Astrocyte (in vitro differentiated cells and primary cell): ENCODE results near the gene WIPF2. TPM values are rescaled to one million over a fixed set of nuclear protein-coding genes. Genes with fewer than 3 reads are reported as not detected.

Experiments
- DNase-seq: peaks from one replicate; pipeline ENCODE4 v3.0.0-alpha.2; 2010; ENCODE audit warnings: low read depth
- FAIRE-seq: peaks from 2 replicates; lab custom pipeline; 2011; peaks lifted over from hg19 to GRCh38; lab: Jason Lieb, UNC
- H2AFZ ChIP-seq: 2 replicates; pipeline ENCODE4 v1.6.0; 2012; ENCODE audit warnings: low read depth, low read length, inconsistent platforms
- H3K27ac ChIP-seq: 2 replicates; pipeline ENCODE4 v1.5.1; 2011; ENCODE audit warnings: low read depth, low read length, inconsistent platforms
- H3K27me3 ChIP-seq: 2 replicates; pipeline ENCODE4 v1.6.0; 2011; ENCODE audit warnings: low read length, inconsistent platforms; ENCODE audit not compliant: insufficient read depth
- H3K36me3 ChIP-seq: 2 replicates; pipeline ENCODE4 v1.5.1; 2011; ENCODE audit warnings: low read length, inconsistent platforms; ENCODE audit not compliant: insufficient read depth
- H3K4me1 ChIP-seq: 2 replicates; pipeline ENCODE4 v1.5.1; 2011; ENCODE audit warnings: low read length, inconsistent platforms; ENCODE audit not compliant: insufficient read depth
- H3K4me2 ChIP-seq: 2 replicates; pipeline ENCODE4 v1.6.0; 2012; ENCODE audit warnings: low read length, inconsistent platforms
- H3K4me3 ChIP-seq: 2 replicates; pipeline ENCODE4 v1.5.1; 2011; ENCODE audit warnings: low read depth, mild to moderate bottlenecking, low read length, inconsistent platforms; ENCODE audit not compliant: insufficient read depth
- H3K79me2 ChIP-seq: 2 replicates; pipeline ENCODE4 v1.6.0; 2012; ENCODE audit warnings: mild to moderate bottlenecking, low read length, inconsistent platforms; ENCODE audit not compliant: insufficient read depth
- H3K9ac ChIP-seq: 2 replicates; pipeline ENCODE4 v1.6.0; 2012; ENCODE audit warnings: mild to moderate bottlenecking, low read length, inconsistent platforms
- H3K9me3 ChIP-seq: 2 replicates; pipeline ENCODE4 v1.5.1; 2012; ENCODE audit warnings: low read depth, mild to moderate bottlenecking, low read length, inconsistent platforms; ENCODE audit not compliant: insufficient read depth
- H4K20me1 ChIP-seq: 2 replicates; pipeline ENCODE4 v1.6.0; 2012; ENCODE audit warnings: low read length, inconsistent platforms; ENCODE audit not compliant: insufficient read depth
- H3K27ac Mint-ChIP-seq: one replicate; pipeline ENCODE4 v1.8.0; 2021; ENCODE audit warnings: mild to moderate bottlenecking, mixed read lengths; ENCODE audit not compliant: unreplicated experiment
- H3K27me3 Mint-ChIP-seq: one replicate; pipeline ENCODE4 v1.8.0; 2021; ENCODE audit warnings: low read depth, mixed read lengths; ENCODE audit not compliant: unreplicated experiment
- H3K36me3 Mint-ChIP-seq: one replicate; pipeline ENCODE4 v1.8.0; 2021; ENCODE audit warnings: low read depth, mixed read lengths; ENCODE audit not compliant: unreplicated experiment
- H3K4me1 Mint-ChIP-seq: one replicate; pipeline ENCODE4 v1.8.0; 2021; ENCODE audit warnings: low read depth, mixed read lengths; ENCODE audit not compliant: unreplicated experiment
- H3K4me3 Mint-ChIP-seq: one replicate; pipeline ENCODE4 v1.8.0; 2021; ENCODE audit warnings: mild to moderate bottlenecking, moderate library complexity, mixed read lengths; ENCODE audit not compliant: unreplicated experiment
- H3K9me3 Mint-ChIP-seq: one replicate; pipeline ENCODE4 v1.8.0; 2021; ENCODE audit warnings: mild to moderate bottlenecking, mixed read lengths; ENCODE audit not compliant: unreplicated experiment
- EZH2 ChIP-seq: IDR thresholded peaks from 2 replicates; pipeline ENCODE4 v1.6.1; 2012; ENCODE audit warnings: mild to moderate bottlenecking, low read length, inconsistent platforms; ENCODE audit not compliant: insufficient read depth
- total RNA-seq: library from RNA; stranded (reverse); gene quantifications from 2 replicates; pipeline ENCODE4 v1.2.1, GENCODE V29; 2021
- TF ChIP-seq, protein P1 (sequence below): IDR thresholded peaks from 2 replicates; pipeline ENCODE4 v1.5.1; 2011; ENCODE audit warnings: low read depth, mild to moderate bottlenecking, inconsistent platforms, low read length, moderate library complexity; ENCODE audit not compliant: insufficient read depth

WIPF2 gene
- total RNA-seq, 1 donor from 2014 or later: 30.7 TPM

DNA sequence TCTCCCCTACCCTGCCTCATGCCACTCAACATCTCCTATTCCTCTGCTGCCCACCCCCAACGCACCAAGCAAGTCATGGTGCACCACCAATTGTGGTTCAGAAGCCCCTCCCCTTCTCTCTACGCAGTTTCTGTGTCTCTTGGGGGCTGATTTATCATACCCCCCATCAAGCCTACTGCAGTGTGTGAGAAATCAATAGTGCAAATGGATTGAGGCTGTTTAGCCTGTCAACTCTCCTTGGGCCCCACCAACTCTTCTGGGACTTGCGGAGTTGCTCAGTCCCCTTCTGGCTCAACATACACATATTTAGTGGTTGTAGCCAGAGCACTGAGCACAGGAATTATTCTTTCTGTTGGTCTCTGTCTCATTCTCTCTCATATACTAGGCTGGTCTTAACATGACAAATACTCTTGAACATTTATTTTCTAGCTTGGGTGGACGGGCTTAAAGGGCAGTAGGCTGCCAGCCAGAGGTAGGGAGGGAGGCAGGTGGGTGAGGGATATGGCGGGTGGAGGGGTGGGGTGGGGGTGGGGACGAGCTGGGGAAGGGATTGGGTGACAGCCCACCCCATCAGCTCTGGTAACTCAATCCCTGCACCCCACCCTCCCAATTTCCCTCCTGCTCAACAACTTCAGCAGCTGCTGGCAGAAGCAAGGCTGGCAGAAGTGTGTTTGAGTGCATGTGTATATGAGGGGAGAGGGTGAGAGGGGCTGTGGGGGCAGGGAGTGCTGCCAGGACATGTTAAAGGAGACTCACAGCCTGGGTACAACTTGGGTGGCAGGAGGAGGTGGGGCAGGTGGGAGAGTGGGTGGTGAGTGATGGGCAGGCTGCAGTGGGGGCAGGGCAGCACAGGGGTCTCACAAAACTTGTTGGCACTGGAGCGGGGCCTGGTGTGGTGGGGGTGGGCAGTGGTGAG, 94.8 kb downstream of the WIPF2 start:
- Mint-ChIP-seq H3K27ac (peak overlapping the region; percentile 94), H3K9me3 (no peaks in the 10 kb centered on the region), H3K27me3 (no peaks in the 10 kb centered on the region), H3K36me3 (peaks cover 2% of the 10 kb centered on the region), H3K4me3 (peak overlapping the region; percentile 43), H3K4me1 (peaks cover 49% of the 10 kb centered on the region)
- Histone ChIP-seq H3K9ac (no peak overlapping the region), H2AFZ (no peak overlapping the region), H3K4me1 (peaks cover 75% of the 10 kb centered on the region), H3K4me3 (no peak overlapping the region), H3K27ac (no peak overlapping the region), H4K20me1 (peaks cover 3% of the 10 kb centered on the region), H3K4me2 (peak overlapping the region; percentile 72), H3K9me3 (no peaks in the 10 kb centered on the region), H3K27me3 (no peaks in the 10 kb centered on the region), H3K36me3 (no peaks in the 10 kb centered on the region), H3K79me2 (peaks cover 8% of the 10 kb centered on the region)
- FAIRE-seq: no peak
- TF ChIP-seq EZH2: no peak
- TF ChIP-seq, protein P1, sequence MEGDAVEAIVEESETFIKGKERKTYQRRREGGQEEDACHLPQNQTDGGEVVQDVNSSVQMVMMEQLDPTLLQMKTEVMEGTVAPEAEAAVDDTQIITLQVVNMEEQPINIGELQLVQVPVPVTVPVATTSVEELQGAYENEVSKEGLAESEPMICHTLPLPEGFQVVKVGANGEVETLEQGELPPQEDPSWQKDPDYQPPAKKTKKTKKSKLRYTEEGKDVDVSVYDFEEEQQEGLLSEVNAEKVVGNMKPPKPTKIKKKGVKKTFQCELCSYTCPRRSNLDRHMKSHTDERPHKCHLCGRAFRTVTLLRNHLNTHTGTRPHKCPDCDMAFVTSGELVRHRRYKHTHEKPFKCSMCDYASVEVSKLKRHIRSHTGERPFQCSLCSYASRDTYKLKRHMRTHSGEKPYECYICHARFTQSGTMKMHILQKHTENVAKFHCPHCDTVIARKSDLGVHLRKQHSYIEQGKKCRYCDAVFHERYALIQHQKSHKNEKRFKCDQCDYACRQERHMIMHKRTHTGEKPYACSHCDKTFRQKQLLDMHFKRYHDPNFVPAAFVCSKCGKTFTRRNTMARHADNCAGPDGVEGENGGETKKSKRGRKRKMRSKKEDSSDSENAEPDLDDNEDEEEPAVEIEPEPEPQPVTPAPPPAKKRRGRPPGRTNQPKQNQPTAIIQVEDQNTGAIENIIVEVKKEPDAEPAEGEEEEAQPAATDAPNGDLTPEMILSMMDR: no peak
- no peak for DNase-seq

DNA sequence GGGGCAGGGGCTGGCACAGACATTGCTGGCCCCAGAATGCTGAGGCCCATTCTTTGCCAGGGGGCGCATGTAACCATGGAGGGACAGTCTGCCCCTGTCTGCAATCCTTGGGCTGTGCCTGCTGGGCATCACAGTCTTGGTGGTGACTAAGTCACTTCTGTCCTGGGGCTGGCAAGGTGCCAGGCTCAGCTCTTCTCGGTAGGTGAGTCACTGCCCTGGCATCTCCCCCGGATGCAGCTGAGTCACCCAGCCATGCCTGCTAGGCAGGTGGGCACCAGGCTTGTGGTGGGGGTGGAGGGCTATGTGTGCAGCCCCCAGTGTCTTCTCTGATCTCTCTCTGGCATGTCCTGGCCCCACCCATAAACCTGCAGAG, 95.5 kb downstream of the WIPF2 start:
- TF ChIP-seq EZH2: no peak
- TF ChIP-seq, protein P1: no peak
- no peak overlapping the region for H3K9ac ChIP-seq
- Mint-ChIP-seq H3K36me3 (peaks cover 2% of the 10 kb centered on the region), H3K27me3 (no peaks in the 10 kb centered on the region), H3K27ac (peak overlapping the region; percentile 94), H3K4me3 (peak overlapping the region; percentile 68), H3K9me3 (no peaks in the 10 kb centered on the region), H3K4me1 (peaks cover 49% of the 10 kb centered on the region)
- peak overlapping the region; percentile 72 for H3K4me2 ChIP-seq
- no peak overlapping the region for H3K4me3 ChIP-seq
- FAIRE-seq: peak; percentile 34
- DNase-seq: peak; percentile 80
- H3K36me3 ChIP-seq: no peaks in the 10 kb centered on the region
- no peak overlapping the region for H2AFZ ChIP-seq
- no peak overlapping the region for H3K27ac ChIP-seq
- peaks cover 72% of the 10 kb centered on the region for H3K4me1 ChIP-seq
- no peaks in the 10 kb centered on the region for H3K27me3 ChIP-seq
- H3K79me2 ChIP-seq: peaks cover 14% of the 10 kb centered on the region
- no peaks in the 10 kb centered on the region for H3K9me3 ChIP-seq
- peaks cover 7% of the 10 kb centered on the region for H4K20me1 ChIP-seq

DNA sequence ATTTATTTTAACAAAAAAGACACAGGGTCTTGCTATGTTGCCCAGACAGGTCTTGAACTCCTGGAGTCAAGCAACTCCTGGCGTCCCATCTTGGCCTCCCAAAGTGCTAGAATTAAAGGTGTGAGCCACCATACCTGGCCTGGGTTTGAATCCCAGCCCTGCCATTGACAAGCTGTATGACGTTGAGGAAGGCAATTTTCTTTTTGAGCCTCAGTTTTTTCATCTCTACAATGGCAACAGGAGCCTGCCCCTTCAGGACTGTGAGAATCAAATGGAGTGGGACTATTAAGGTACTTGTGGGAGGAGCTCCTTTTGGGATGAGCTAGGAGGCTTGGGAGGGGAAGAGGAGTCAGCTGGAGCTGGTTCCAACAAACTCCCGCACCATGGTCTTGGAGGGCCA, 96.1 kb downstream of the WIPF2 start:
- Mint-ChIP-seq H3K27ac (peak overlapping the region; percentile 50), H3K27me3 (no peaks in the 10 kb centered on the region), H3K4me3 (no peak overlapping the region), H3K36me3 (peaks cover 2% of the 10 kb centered on the region), H3K4me1 (peaks cover 51% of the 10 kb centered on the region), H3K9me3 (no peaks in the 10 kb centered on the region)
- H3K9ac ChIP-seq: no peak overlapping the region
- H3K4me2 ChIP-seq: peak overlapping the region; percentile 12
- no peak for FAIRE-seq
- H3K4me3 ChIP-seq: no peak overlapping the region
- H3K36me3 ChIP-seq: no peaks in the 10 kb centered on the region
- H2AFZ ChIP-seq: no peak overlapping the region
- no peak for DNase-seq
- H3K79me2 ChIP-seq: peaks cover 21% of the 10 kb centered on the region
- peaks cover 76% of the 10 kb centered on the region for H3K4me1 ChIP-seq
- H4K20me1 ChIP-seq: peaks cover 13% of the 10 kb centered on the region
- no peaks in the 10 kb centered on the region for H3K27me3 ChIP-seq
- H3K9me3 ChIP-seq: no peaks in the 10 kb centered on the region
- no peak overlapping the region for H3K27ac ChIP-seq
- TF ChIP-seq, protein P1: no peak
- TF ChIP-seq EZH2: no peak
